ENCODE data around the gene GLT8D2. TPM values are rescaled to one million over a fixed set of nuclear protein-coding genes. Genes with fewer than 3 reads are reported as not detected.
"Not testable (repeated sequence)": the region's sequence is repeated elsewhere in the genome, so short reads cannot be mapped to it uniquely, and the experiment has no call there.

Gene GLT8D2
- polyA plus RNA-seq, 3 donors: not detected

DNA sequence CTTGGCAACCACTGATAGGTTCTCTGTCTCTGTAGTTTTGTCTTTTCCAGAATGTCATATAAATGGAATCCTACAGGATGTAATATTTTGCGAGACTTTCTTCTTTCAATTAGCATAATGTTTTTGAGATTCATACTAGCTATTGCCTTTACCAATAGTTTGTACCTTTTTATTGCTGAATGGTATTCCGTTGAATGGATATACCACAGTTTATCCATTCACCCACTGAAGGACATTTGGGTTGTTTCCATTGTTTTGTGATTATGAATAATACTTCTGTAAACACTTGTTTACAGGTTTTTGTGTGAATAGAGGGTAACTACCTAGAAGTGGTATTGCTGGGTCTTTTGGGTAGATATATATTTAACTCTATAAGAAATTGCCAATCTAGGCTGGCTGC lies 26.3 kb downstream of the GLT8D2 start:
- Histone ChIP-seq H4K20me1 (ENCODE audit: insufficient read depth, low read length) (no peaks in the 10 kb centered on the region), H3K4me2 (replicated peaks; ENCODE audit: extremely low read depth, low read length, poor library complexity, severe bottlenecking) (no peak overlapping the region), H3K36me3 (replicated peaks in 1 of 2; ENCODE audit: control insufficient read depth in 1 of 2, insufficient read depth in 2 of 2, low read length in 2 of 2) (no peaks in the 10 kb centered on the region), H3K79me2 (ENCODE audit: insufficient read depth, low read length) (no peaks in the 10 kb centered on the region), H3K27ac (ENCODE audit: low read depth in 1 of 2, low read length in 2 of 2) (no peak overlapping the region), H3K4me1 (ENCODE audit: control insufficient read depth in 1 of 2, insufficient read depth in 2 of 2, low read length in 2 of 2) (no peaks in the 10 kb centered on the region), H3K4me3 (replicated peaks in 1 of 3; ENCODE audit: low read depth in 2 of 3, low read length in 3 of 3) (no peak overlapping the region), H3K27me3 (ENCODE audit: control insufficient read depth in 2 of 2, insufficient read depth in 2 of 2, low read length in 2 of 2) (no peaks in the 10 kb centered on the region), H2AFZ (ENCODE audit: insufficient read depth, low read depth, low read length, poor library complexity, severe bottlenecking) (no peak overlapping the region), H3K9ac (ENCODE audit: insufficient read depth, low read length, poor library complexity, severe bottlenecking) (no peak overlapping the region), H3K9me3 (replicated peaks in 1 of 2; ENCODE audit: control insufficient read depth in 1 of 2, insufficient read depth in 1 of 2, low read length in 2 of 2) (peaks cover 0 to 8% of the 10 kb centered on the region in 2 donors)
- WGBS (ENCODE audit: insufficient coverage): no CpG with 5 or more reads among the region's 2 CpGs
- H3K36me3 Mint-ChIP-seq: no peaks in the 10 kb centered on the region
- DNase-seq: no peak
- no peak overlapping the region for H3K27ac Mint-ChIP-seq
- peaks cover 2 to 12% (median 9%) of the 10 kb centered on the region in 7 donors for H3K9me3 Mint-ChIP-seq
- H3K27me3 Mint-ChIP-seq (ENCODE audit: low read depth in 3 of 3): peaks cover 4 to 7% (median 7%) of the 10 kb centered on the region in 3 donors
- intact Hi-C loops (cut with micrococcal nuclease): no loop called here
- H3K4me3 Mint-ChIP-seq: no peak overlapping the region
- TF ChIP-seq, protein P1, sequence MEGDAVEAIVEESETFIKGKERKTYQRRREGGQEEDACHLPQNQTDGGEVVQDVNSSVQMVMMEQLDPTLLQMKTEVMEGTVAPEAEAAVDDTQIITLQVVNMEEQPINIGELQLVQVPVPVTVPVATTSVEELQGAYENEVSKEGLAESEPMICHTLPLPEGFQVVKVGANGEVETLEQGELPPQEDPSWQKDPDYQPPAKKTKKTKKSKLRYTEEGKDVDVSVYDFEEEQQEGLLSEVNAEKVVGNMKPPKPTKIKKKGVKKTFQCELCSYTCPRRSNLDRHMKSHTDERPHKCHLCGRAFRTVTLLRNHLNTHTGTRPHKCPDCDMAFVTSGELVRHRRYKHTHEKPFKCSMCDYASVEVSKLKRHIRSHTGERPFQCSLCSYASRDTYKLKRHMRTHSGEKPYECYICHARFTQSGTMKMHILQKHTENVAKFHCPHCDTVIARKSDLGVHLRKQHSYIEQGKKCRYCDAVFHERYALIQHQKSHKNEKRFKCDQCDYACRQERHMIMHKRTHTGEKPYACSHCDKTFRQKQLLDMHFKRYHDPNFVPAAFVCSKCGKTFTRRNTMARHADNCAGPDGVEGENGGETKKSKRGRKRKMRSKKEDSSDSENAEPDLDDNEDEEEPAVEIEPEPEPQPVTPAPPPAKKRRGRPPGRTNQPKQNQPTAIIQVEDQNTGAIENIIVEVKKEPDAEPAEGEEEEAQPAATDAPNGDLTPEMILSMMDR (IDR thresholded peaks at IDR 0.05): no peak
- H3K4me1 Mint-ChIP-seq: no peaks in the 10 kb centered on the region

DNA sequence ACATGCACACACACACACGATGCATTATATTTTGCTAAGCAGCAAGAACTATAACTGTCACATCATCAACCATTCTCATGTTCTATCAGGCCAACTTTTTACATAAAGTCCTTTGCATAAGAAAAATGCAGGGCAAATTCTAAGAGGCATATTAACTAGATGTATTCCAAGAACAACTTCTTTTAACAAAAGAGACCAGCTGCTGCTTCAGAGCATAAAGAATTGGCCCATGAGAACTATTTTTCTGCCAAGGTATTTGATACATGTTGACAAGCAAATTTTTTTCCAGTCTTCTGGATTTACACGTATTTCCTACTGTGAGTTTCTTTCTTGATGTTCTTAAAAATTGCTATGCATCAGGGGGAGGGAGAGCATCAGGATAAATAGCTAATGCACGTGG lies 27.2 kb downstream of the GLT8D2 start:
- no peaks in the 10 kb centered on the region for H4K20me1 ChIP-seq (ENCODE audit: insufficient read depth, low read length)
- no peaks in the 10 kb centered on the region for H3K4me1 Mint-ChIP-seq
- H3K9me3 Mint-ChIP-seq: peaks cover 2 to 12% (median 9%) of the 10 kb centered on the region in 7 donors
- peaks cover 0 to 8% of the 10 kb centered on the region in 2 donors for H3K9me3 ChIP-seq (replicated peaks in 1 of 2; ENCODE audit: control insufficient read depth in 1 of 2, insufficient read depth in 1 of 2, low read length in 2 of 2)
- no peaks in the 10 kb centered on the region for H3K4me1 ChIP-seq (ENCODE audit: control insufficient read depth in 1 of 2, insufficient read depth in 2 of 2, low read length in 2 of 2)
- DNase-seq: no peak
- no peak overlapping the region for H2AFZ ChIP-seq (ENCODE audit: insufficient read depth, low read depth, low read length, poor library complexity, severe bottlenecking)
- H3K27me3 Mint-ChIP-seq (ENCODE audit: low read depth in 3 of 3): peaks cover 4 to 7% (median 7%) of the 10 kb centered on the region in 3 donors
- H3K9ac ChIP-seq (ENCODE audit: insufficient read depth, low read length, poor library complexity, severe bottlenecking): no peak overlapping the region
- TF ChIP-seq, protein P1 (IDR thresholded peaks at IDR 0.05): no peak
- intact Hi-C loops (cut with micrococcal nuclease): no loop called here
- no peaks in the 10 kb centered on the region for H3K27me3 ChIP-seq (ENCODE audit: control insufficient read depth in 2 of 2, insufficient read depth in 2 of 2, low read length in 2 of 2)
- H3K36me3 ChIP-seq (replicated peaks in 1 of 2; ENCODE audit: control insufficient read depth in 1 of 2, insufficient read depth in 2 of 2, low read length in 2 of 2): no peaks in the 10 kb centered on the region
- no peak overlapping the region for H3K27ac Mint-ChIP-seq
- no peak overlapping the region for H3K4me3 Mint-ChIP-seq
- no CpG with 5 or more reads among the region's 3 CpGs for WGBS (ENCODE audit: insufficient coverage)
- H3K36me3 Mint-ChIP-seq: no peaks in the 10 kb centered on the region
- no peaks in the 10 kb centered on the region for H3K79me2 ChIP-seq (ENCODE audit: insufficient read depth, low read length)
- no peak overlapping the region for H3K4me3 ChIP-seq (replicated peaks in 1 of 3; ENCODE audit: low read depth in 2 of 3, low read length in 3 of 3)
- H3K27ac ChIP-seq (ENCODE audit: low read depth in 1 of 2, low read length in 2 of 2): no peak overlapping the region
- H3K4me2 ChIP-seq (replicated peaks; ENCODE audit: extremely low read depth, low read length, poor library complexity, severe bottlenecking): no peak overlapping the region

DNA sequence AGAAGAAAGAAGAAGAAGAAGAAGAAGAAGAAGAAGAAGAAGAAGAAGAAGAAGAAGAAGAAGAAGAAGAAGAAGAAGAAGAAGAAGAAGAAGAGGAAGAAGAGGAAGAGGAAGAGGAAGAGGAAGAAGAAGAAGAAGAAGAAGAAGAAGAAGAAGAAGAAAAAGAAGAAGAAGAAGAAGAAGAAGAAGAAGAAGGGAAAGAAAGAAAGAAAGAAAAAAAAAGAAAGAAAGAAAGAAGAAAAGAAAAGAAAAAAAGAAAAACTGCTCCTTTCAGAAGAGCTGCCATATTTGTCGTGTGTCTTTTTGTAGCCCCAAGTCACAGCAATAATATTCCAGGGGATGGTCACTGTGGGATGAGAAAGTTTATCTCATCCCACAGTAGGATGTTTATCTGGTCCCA lies 28.1 kb downstream of the GLT8D2 start:
- H3K27ac ChIP-seq (ENCODE audit: low read depth in 1 of 2, low read length in 2 of 2); H3K79me2 ChIP-seq (ENCODE audit: insufficient read depth, low read length); H3K4me3 ChIP-seq (replicated peaks in 1 of 3; ENCODE audit: low read depth in 2 of 3, low read length in 3 of 3); DNase-seq; H3K36me3 ChIP-seq (replicated peaks in 1 of 2; ENCODE audit: control insufficient read depth in 1 of 2, insufficient read depth in 2 of 2, low read length in 2 of 2); H3K9me3 ChIP-seq (replicated peaks in 1 of 2; ENCODE audit: control insufficient read depth in 1 of 2, insufficient read depth in 1 of 2, low read length in 2 of 2); H3K36me3 Mint-ChIP-seq; H3K4me2 ChIP-seq (replicated peaks; ENCODE audit: extremely low read depth, low read length, poor library complexity, severe bottlenecking); H4K20me1 ChIP-seq (ENCODE audit: insufficient read depth, low read length); H3K9ac ChIP-seq (ENCODE audit: insufficient read depth, low read length, poor library complexity, severe bottlenecking); intact Hi-C loops (cut with micrococcal nuclease); H2AFZ ChIP-seq (ENCODE audit: insufficient read depth, low read depth, low read length, poor library complexity, severe bottlenecking); H3K27me3 Mint-ChIP-seq (ENCODE audit: low read depth in 3 of 3); H3K4me1 Mint-ChIP-seq; H3K4me1 ChIP-seq (ENCODE audit: control insufficient read depth in 1 of 2, insufficient read depth in 2 of 2, low read length in 2 of 2); H3K27me3 ChIP-seq (ENCODE audit: control insufficient read depth in 2 of 2, insufficient read depth in 2 of 2, low read length in 2 of 2); H3K4me3 Mint-ChIP-seq: not testable (repeated sequence)
- Mint-ChIP-seq H3K9me3 (peaks cover 2 to 12% (median 9%) of the 10 kb centered on the region in 7 donors), H3K27ac (peak overlapping the region in 1 of 7 donors; percentile 35)
- no CpG with 5 or more reads among the region's 1 CpG for WGBS (ENCODE audit: insufficient coverage)

Data from CD14-positive monocyte (primary cell).